BE2C (cell line): ENCODE data around the gene RAB12.
"Not testable (repeated sequence)": the region's sequence is repeated elsewhere in the genome, so short reads cannot be mapped to it uniquely, and the experiment has no call there.

Experiments
- DNase-seq: peaks from one replicate; pipeline ENCODE4 v3.0.0-alpha.2; 2020
- H3K27me3 ChIP-seq: fragments of 250-450 bp; sonication (Bioruptor Pico); 2 replicates; pipeline ENCODE4 v1.5.1; 2020; ENCODE audit warnings: mild to moderate bottlenecking
- H3K36me3 ChIP-seq: fragments of 250-450 bp; sonication (Bioruptor Pico); 2 replicates; pipeline ENCODE4 v1.5.1; 2020; ENCODE audit warnings: mild to moderate bottlenecking
- H3K4me1 ChIP-seq: fragments of 250-450 bp; sonication (Bioruptor Pico); 2 replicates; pipeline ENCODE4 v1.5.1; 2020
- H3K4me3 ChIP-seq: 2 replicates; pipeline ENCODE4 v1.5.1; 2011; ENCODE audit warnings: low read depth, low read length
- H3K9me3 ChIP-seq: fragments of 250-450 bp; sonication (Bioruptor Pico); 2 replicates; pipeline ENCODE4 v1.5.1; 2020
- CTCF ChIP-seq: IDR thresholded peaks from 2 replicates; pipeline ENCODE4 v1.5.1; 2012; ENCODE audit warnings: mild to moderate bottlenecking, low read depth, low read length

Gene RAB12

GRCh38 chr18:8617907-8618306, 8.7 kb downstream of the RAB12 start:
- no peak overlapping the region for H3K4me3 ChIP-seq
- no peak for DNase-seq
- TF ChIP-seq CTCF: no peak
- no peaks in the 10 kb centered on the region for H3K27me3 ChIP-seq
- H3K36me3 ChIP-seq: no peaks in the 10 kb centered on the region
- no peaks in the 10 kb centered on the region for H3K4me1 ChIP-seq
- H3K9me3 ChIP-seq: no peaks in the 10 kb centered on the region

- Histone ChIP-seq H3K9me3 (no peaks in the 10 kb centered on the region), H3K4me1 (no peaks in the 10 kb centered on the region), H3K4me3 (no peak overlapping the region), H3K27me3 (no peaks in the 10 kb centered on the region), H3K36me3 (no peaks in the 10 kb centered on the region)
- no peak for TF ChIP-seq CTCF
- DNase-seq: no peak
Measured at GRCh38 chr18:8619041-8619440, 9.8 kb downstream of the RAB12 start.

- TF ChIP-seq CTCF: no peak
- Histone ChIP-seq H3K27me3 (no peaks in the 10 kb centered on the region), H3K4me3 (no peak overlapping the region), H3K36me3 (no peaks in the 10 kb centered on the region), H3K9me3 (no peaks in the 10 kb centered on the region), H3K4me1 (no peaks in the 10 kb centered on the region)
- DNase-seq: no peak
Measured at GRCh38 chr18:8619835-8620577, 10.8 kb downstream of the RAB12 start.

GRCh38 chr18:8620845-8621244, 11.6 kb downstream of the RAB12 start:
- Histone ChIP-seq H3K9me3 (no peaks in the 10 kb centered on the region), H3K4me3 (no peak overlapping the region), H3K4me1 (no peaks in the 10 kb centered on the region), H3K36me3 (no peaks in the 10 kb centered on the region), H3K27me3 (no peaks in the 10 kb centered on the region)
- no peak for DNase-seq
- no peak for TF ChIP-seq CTCF

- H3K4me3 ChIP-seq, DNase-seq, H3K4me1 ChIP-seq, H3K9me3 ChIP-seq, H3K27me3 ChIP-seq, H3K36me3 ChIP-seq: not testable (repeated sequence)
Measured at GRCh38 chr18:8622625-8623024, 13.4 kb downstream of the RAB12 start.

- no peaks in the 10 kb centered on the region for H3K9me3 ChIP-seq
- no peaks in the 10 kb centered on the region for H3K4me1 ChIP-seq
- no peak for DNase-seq
- H3K36me3 ChIP-seq: no peaks in the 10 kb centered on the region
- H3K4me3 ChIP-seq: no peak overlapping the region
- H3K27me3 ChIP-seq: no peaks in the 10 kb centered on the region
- TF ChIP-seq CTCF: no peak
Measured at GRCh38 chr18:8623549-8624106, 14.4 kb downstream of the RAB12 start.
